Lung microvascular endothelial cell (primary cell): Measurements from ENCODE around the gene ABCA3. TPM values are rescaled to one million over a fixed set of nuclear protein-coding genes. Genes with fewer than 3 reads are reported as not detected.
"Not testable (repeated sequence)": the region's sequence is repeated elsewhere in the genome, so short reads cannot be mapped to it uniquely, and the experiment has no call there.

Experiments used
- DNase-seq, 2 donors: peaks; one replicate each; pipeline versions ENCODE4 v3.0.0 to v3.0.0-alpha.2; 2010; ENCODE audit warnings: low read depth in 2 of 2
- total RNA-seq: library from RNA; depleted of rRNA; stranded (reverse); fragments of >200 nt; gene quantifications from 2 replicates; pipeline ENCODE4 v1.2.1, GENCODE V29; 2014

Gene ABCA3
- total RNA-seq = 20.3 and 30.2 TPM in 2 replicates

- DNase-seq = peak; percentile 93 to 96
These were observed at the start of gene ABCA3 for GRCh38 chr16:2340564-2341455. Gene ABCA3 (minus strand): TSS chr16:2340728. CDS start chr16:2326466, 14,262 bp downstream.

- peak; percentile 41 to 43 for DNase-seq
These were observed 48.4 kb upstream of the ABCA3 start for GRCh38 chr16:2388875-2389433.

- DNase-seq = no peak
These were observed 47.8 kb upstream of the ABCA3 start for GRCh38 chr16:2388139-2388874.

- DNase-seq = peak; percentile 13 to 17
These were observed 46.5 kb upstream of the ABCA3 start for GRCh38 chr16:2386990-2387389.

GRCh38 chr16:2385982-2386381 lies 45.5 kb upstream of the ABCA3 start:
- DNase-seq = not testable (repeated sequence)

GRCh38 chr16:2385190-2385836 lies 44.8 kb upstream of the ABCA3 start:
- no peak for DNase-seq

- DNase-seq = no peak
These were observed 43.9 kb upstream of the ABCA3 start for GRCh38 chr16:2384426-2384825.

GRCh38 chr16:2383501-2383900 lies 43.0 kb upstream of the ABCA3 start:
- DNase-seq = no peak

- DNase-seq = no peak
These were observed 34.1 kb upstream of the ABCA3 start for GRCh38 chr16:2374644-2375043.

GRCh38 chr16:2373176-2373575 lies 32.6 kb upstream of the ABCA3 start:
- DNase-seq = no peak

- DNase-seq = no peak
These were observed 32.2 kb upstream of the ABCA3 start for GRCh38 chr16:2372684-2373083.

GRCh38 chr16:2371421-2371820 lies 30.9 kb upstream of the ABCA3 start:
- DNase-seq = peak; percentile 11 to 37

- DNase-seq = no peak
These were observed 30.2 kb upstream of the ABCA3 start for GRCh38 chr16:2370721-2371120.

GRCh38 chr16:2366660-2367309 lies 26.3 kb upstream of the ABCA3 start:
- no peak for DNase-seq

GRCh38 chr16:2365397-2366294 lies 25.1 kb upstream of the ABCA3 start:
- DNase-seq = no peak

- DNase-seq = peak in 1 of 2 donors; percentile 7
These were observed 24.2 kb upstream of the ABCA3 start for GRCh38 chr16:2364638-2365210.

GRCh38 chr16:2362218-2362617 lies 21.7 kb upstream of the ABCA3 start:
- no peak for DNase-seq

- DNase-seq = no peak
These were observed 20.6 kb upstream of the ABCA3 start for GRCh38 chr16:2361129-2361528.

GRCh38 chr16:2359919-2360318 lies 19.4 kb upstream of the ABCA3 start:
- no peak for DNase-seq

GRCh38 chr16:2358811-2359210 lies 18.3 kb upstream of the ABCA3 start:
- no peak for DNase-seq
